K562 (cell line): ENCODE results near the gene TMEM38B. TPM values are rescaled to one million over a fixed set of nuclear protein-coding genes. Genes with fewer than 3 reads are reported as not detected.

Source experiments
- ATAC-seq: fragments of 200-7000 bp; cut with Tn5 transposase; 3 replicates; pipeline ENCODE4 v1.9.1; 2020; ENCODE audit warnings: moderate library complexity
- BruUV-seq: library from RNA; stranded (reverse); fragments of 400-500 nt; replicated peaks from 2 replicates; lab custom pipeline; 2021; lab: Mats Ljungman, UMichigan
- CTCF ChIA-PET: fragments of 300-600 bp; formaldehyde crosslinking; extraction: SDS; loops from one replicate; lab custom pipeline; 2021; ENCODE audit warnings: low intra/inter-chr PET ratio; lab: Yijun Ruan, JAX
- POLR2A ChIA-PET: fragments of 300-600, 350-650 bp; sonication (Branson Sonifier 250); formaldehyde crosslinking; extraction: SDS; loops from one replicate; lab custom pipeline; 2021; ENCODE audit warnings: antibody characterized with exemption, inconsistent platforms; lab: Yijun Ruan, JAX
- DNase-seq, 4 experiments: peaks; one replicate each; pipeline versions ENCODE4 v3.0.0 to v3.0.0-alpha.2; 2011 to 2018; ENCODE audit warnings: low spot score in 3 of 4, mixed read lengths in 3 of 4; ENCODE audit errors: extremely low read depth in 1 of 4
- FAIRE-seq: peaks from 2 replicates; lab custom pipeline; 2011; peaks lifted over from hg19 to GRCh38; lab: Jason Lieb, UNC
- H2AFZ ChIP-seq: 2 replicates; pipeline ENCODE4 v1.6.0; 2011; ENCODE audit warnings: low read depth, low read length, control low read depth, inconsistent platforms
- H3K27ac ChIP-seq: fragments of 200-600 bp; 3 replicates; pipeline ENCODE4 v1.8.0; 2011; ENCODE audit warnings: low read depth, mild to moderate bottlenecking, control low read depth, inconsistent platforms, low read length, moderate library complexity, mixed read lengths; ENCODE audit errors: extremely low read depth
- H3K27me3 ChIP-seq, 2 experiments: fragments of 300-600 bp in 1 of 2; 2 replicates in 1 of 2; 3 replicates in 1 of 2; pipeline versions ENCODE4 v1.6.0 to v1.8.0; 2011; ENCODE audit warnings: inconsistent platforms in 2 of 2, low read length in 2 of 2, mild to moderate bottlenecking in 1 of 2, mixed read lengths in 1 of 2, moderate library complexity in 1 of 2; ENCODE audit not compliant: control insufficient read depth in 2 of 2, insufficient read depth in 2 of 2
- H3K36me3 ChIP-seq: fragments of 300-600 bp; 3 replicates; pipeline ENCODE4 v1.8.0; 2011; ENCODE audit warnings: mild to moderate bottlenecking, low read length, inconsistent platforms; ENCODE audit not compliant: control insufficient read depth, insufficient read depth
- H3K4me1 ChIP-seq, 2 experiments: fragments of 200-600 bp in 1 of 2; replicated peaks in 1 of 2; 2 replicates in 1 of 2; 3 replicates in 1 of 2; pipeline versions ENCODE4 v1.5.1 to v1.8.0; 2011; ENCODE audit warnings: inconsistent platforms in 2 of 2, low read length in 2 of 2, mild to moderate bottlenecking in 1 of 2, mixed read lengths in 1 of 2, moderate library complexity in 1 of 2; ENCODE audit not compliant: control insufficient read depth in 2 of 2, insufficient read depth in 2 of 2
- H3K4me2 ChIP-seq: 2 replicates; pipeline ENCODE4 v1.6.1; 2011; ENCODE audit warnings: low read length, control low read depth, inconsistent platforms, mixed read lengths; ENCODE audit not compliant: insufficient read depth
- H3K4me3 ChIP-seq: fragments of 200-600 bp; sonication (generic), shearing (Covaris generic); 2 replicates; pipeline ENCODE4 v1.5.1; 2016; ENCODE audit warnings: control low read depth, inconsistent platforms
- H3K79me2 ChIP-seq: fragments of 200-600 bp; 3 replicates; pipeline ENCODE4 v1.8.0; 2011; ENCODE audit warnings: low read length, inconsistent platforms; ENCODE audit not compliant: control insufficient read depth, insufficient read depth
- H3K9ac ChIP-seq, 2 experiments: 2 replicates each; pipeline versions ENCODE4 v1.6.0 to v1.6.1; 2011; ENCODE audit warnings: low read depth in 2 of 2, low read length in 2 of 2, control low read depth in 1 of 2, inconsistent platforms in 1 of 2, mild to moderate bottlenecking in 1 of 2, mixed read lengths in 1 of 2; ENCODE audit not compliant: insufficient read depth in 1 of 2
- H3K9me1 ChIP-seq: one replicate; pipeline ENCODE4 v1.6.0; 2011; ENCODE audit warnings: inconsistent platforms, mild to moderate bottlenecking, low read length, moderate library complexity; ENCODE audit not compliant: control insufficient read depth, insufficient read depth
- H3K9me3 ChIP-seq: replicated peaks from 2 replicates; pipeline ENCODE4 v1.5.1; 2011; ENCODE audit warnings: low read depth, low read length, inconsistent platforms; ENCODE audit not compliant: control insufficient read depth, insufficient read depth
- H4K20me1 ChIP-seq: replicated peaks from 2 replicates; pipeline ENCODE4 v1.6.1; 2011; ENCODE audit warnings: low read length, inconsistent platforms, mixed read lengths; ENCODE audit not compliant: control insufficient read depth, insufficient read depth
- BHLHE40 ChIP-seq: IDR thresholded peaks from 2 replicates; pipeline ENCODE4 v1.6.1; 2011; ENCODE audit warnings: low read length, improper control_type of control experiment
- C11orf30 ChIP-seq: fragments of 450-650 bp; IDR thresholded peaks from 2 replicates; pipeline ENCODE4 v1.6.1; 2016; ENCODE audit warnings: low read depth, mild to moderate bottlenecking
- CXXC5 ChIP-seq: fragments of 250-450 bp; sonication (Bioruptor Pico); IDR thresholded peaks from 2 replicates; pipeline ENCODE4 v1.8.0; 2022; ENCODE audit warnings: inconsistent platforms, mild to moderate bottlenecking, moderate library complexity
- EHMT2 ChIP-seq: fragments of 450-650 bp; IDR thresholded peaks from 2 replicates; pipeline ENCODE4 v1.6.1; 2018; ENCODE audit warnings: antibody characterized with exemption
- FOXP1 ChIP-seq: sonication (generic); formaldehyde crosslinking; IDR thresholded peaks from 2 replicates; pipeline ENCODE4 v1.8.0; 2022; ENCODE audit warnings: mild to moderate bottlenecking, missing genetic modification reagents
- HDAC8 ChIP-seq: fragments of 450-650 bp; IDR thresholded peaks from 2 replicates; pipeline ENCODE4 v1.6.1; 2016; ENCODE audit warnings: mild to moderate bottlenecking, missing genetic modification characterization, moderate library complexity, missing compliant biosample characterization
- HNRNPLL ChIP-seq: fragments of 200-400 bp; formaldehyde crosslinking; IDR thresholded peaks from 2 replicates; pipeline ENCODE4 v1.6.1; 2017; ENCODE audit warnings: low read length, low read depth, mild to moderate bottlenecking; ENCODE audit not compliant: poor library complexity, severe bottlenecking
- KAT7 ChIP-seq: sonication (generic); formaldehyde crosslinking; IDR thresholded peaks from 2 replicates; pipeline ENCODE4 v1.8.0; 2022; ENCODE audit warnings: missing genetic modification reagents, mild to moderate bottlenecking, borderline replicate concordance
- MBD2 ChIP-seq: sonication (generic); IDR thresholded peaks from 2 replicates; pipeline ENCODE4 v1.6.1; 2016; ENCODE audit warnings: low read depth, borderline replicate concordance
- MCM7 ChIP-seq, 2 experiments: fragments of 450-650 bp; IDR thresholded peaks; 2 replicates each; pipeline ENCODE4 v1.6.1; 2016 to 2018
- NFIC ChIP-seq: fragments of 450-650 bp; IDR thresholded peaks from 2 replicates; pipeline ENCODE4 v1.6.1; 2017; ENCODE audit warnings: mild to moderate bottlenecking, inconsistent platforms
- NR2F6 ChIP-seq: fragments of 450-650 bp; formaldehyde crosslinking; IDR thresholded peaks from 2 replicates; pipeline ENCODE4 v1.4.0; 2020; ENCODE audit warnings: mild to moderate bottlenecking
- PCBP2 ChIP-seq: fragments of 200-400 bp; formaldehyde crosslinking; IDR thresholded peaks from 2 replicates; pipeline ENCODE4 v1.6.1; 2018; ENCODE audit warnings: low read length, low read depth, mild to moderate bottlenecking, moderate library complexity; ENCODE audit not compliant: poor library complexity, severe bottlenecking
- PPARD ChIP-seq: fragments of 250-450 bp; sonication (Bioruptor Pico); IDR thresholded peaks from 2 replicates; pipeline ENCODE4 v1.8.0; 2022; ENCODE audit warnings: inconsistent platforms, mild to moderate bottlenecking, moderate library complexity
- PYGO2 ChIP-seq: fragments of 450-650 bp; IDR thresholded peaks from 2 replicates; pipeline ENCODE4 v1.6.1; 2016; ENCODE audit warnings: mild to moderate bottlenecking, missing genetic modification characterization, moderate library complexity, missing compliant biosample characterization
- ZNF282 ChIP-seq: sonication (generic); formaldehyde crosslinking; IDR thresholded peaks from 2 replicates; pipeline ENCODE4 v1.8.1; 2023; ENCODE audit warnings: missing genetic modification reagents
- ZNF384 ChIP-seq: IDR thresholded peaks from 2 replicates; pipeline ENCODE4 v1.6.1; 2012; ENCODE audit warnings: low read depth, low read length, improper control_type of control experiment
- ZNF79 ChIP-seq: fragments of 250-450 bp; sonication (Bioruptor Pico); IDR thresholded peaks from 2 replicates; pipeline ENCODE4 v1.4.0; 2020; ENCODE audit warnings: low read depth, mild to moderate bottlenecking, moderate library complexity
- WGBS: fragments of 100-300 bp; shearing (Covaris generic); methylation state at CpG from one replicate; pipeline ENCODE4 v1.1.6; 2016; ENCODE audit warnings: low coverage, mixed read lengths; ENCODE audit not compliant: insufficient coverage; ENCODE audit errors: missing lambda C conversion rate; 5-methylcytosine and 5-hydroxymethylcytosine counted together
- in situ Hi-C: fragments of 300-500 bp; cut with MboI; formaldehyde crosslinking; loops from 4 replicates; pipeline ENCODE4 v1.15.0; 2018; ENCODE audit warnings: inconsistent platforms, mixed read lengths
- intact Hi-C: fragments of 100-400 bp; cut with micrococcal nuclease; formaldehyde crosslinking; loops from 2 replicates; pipeline ENCODE4 v1.14.2; 2022
- polyA plus RNA-seq, 8 experiments: library from polyadenylated mRNA; depleted of rRNA in 4 of 8; stranded (reverse) in 5 of 8; unstranded in 3 of 8; fragments of >200 nt; fragmentation: Nextera tagmentation in 2 of 8; fragmentation: Illumina TruSeq in 1 of 8; extraction: Ambion mirVana in 2 of 8; extraction: Trizol in 1 of 8; gene quantifications; 2 replicates each; pipeline versions ENCODE4 v1.2.1 to v1.2.3, GENCODE V29; 2011 to 2014; ENCODE audit warnings: inconsistent platforms in 1 of 8, missing spikeins in 1 of 8
- total RNA-seq, 7 experiments: library from RNA; depleted of rRNA in 6 of 7; stranded (reverse); fragments of >200 nt in 6 of 7; fragmentation: Illumina TruSeq in 2 of 7; extraction: Trizol in 2 of 7; gene quantifications; 2 replicates each; pipeline versions ENCODE4 v1.2.1 to v1.2.3, GENCODE V29; 2011 to 2021; ENCODE audit warnings: low replicate concordance in 1 of 7
- TF ChIP-seq, protein P1 (sequence below): fragments of 450-650 bp; IDR thresholded peaks from one replicate; pipeline ENCODE4 v1.6.1; 2018; ENCODE audit warnings: mild to moderate bottlenecking, moderate library complexity; ENCODE audit not compliant: partially characterized antibody
- TF ChIP-seq, protein P2 (sequence below): fragments of 250-450 bp; sonication (Bioruptor Pico); IDR thresholded peaks from 2 replicates; pipeline ENCODE4 v1.8.0; 2021; ENCODE audit warnings: moderate library complexity, mild to moderate bottlenecking, inconsistent platforms
- TF ChIP-seq, protein P3 (sequence below): fragments of 250-450 bp; sonication (Bioruptor Pico); IDR thresholded peaks from 2 replicates; pipeline ENCODE4 v1.5.0; 2021

The TMEM38B gene
- total and polyA plus RNA-seq, 9 of the 15 experiments (the other 6 are each of a cell fraction or from before 2014, with no cell fraction given): 26.0 to 57.5 (median 38.5) TPM

DNA sequence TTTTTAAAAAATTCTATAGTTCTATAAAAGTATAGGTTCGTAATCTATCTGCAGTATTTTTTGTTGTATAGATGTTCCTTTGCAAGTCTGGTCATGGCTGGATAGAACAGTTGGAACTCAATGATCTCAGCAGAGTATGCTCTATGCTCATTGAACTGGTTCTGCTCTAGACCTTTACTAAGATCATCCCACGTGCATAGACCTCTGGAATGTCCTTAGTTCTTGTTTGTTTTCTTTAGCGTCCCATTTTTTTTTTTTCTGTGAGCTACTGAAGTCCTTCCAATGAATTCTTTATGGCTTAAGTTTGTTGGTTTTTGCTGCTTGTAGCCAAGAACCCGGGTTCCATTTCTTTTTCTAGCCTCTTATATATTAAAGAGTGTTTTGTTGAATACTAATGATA, 3.5 kb downstream of the TMEM38B start:
- in situ Hi-C loops: no loop called here
- FAIRE-seq: peak; percentile 69
- Histone ChIP-seq H2AFZ (no peak overlapping the region), H3K4me2 (peak overlapping the region; percentile 7; the same call in 1 of the 2 replicates), H3K9me3 (no peaks in the 10 kb centered on the region), H3K27me3 (no peaks in the 10 kb centered on the region), H3K9ac (peak overlapping the region in 1 of 2 experiments; percentile 59; a peak in 2 of 4 replicates), H3K36me3 (peaks cover 5% of the 10 kb centered on the region; the same call in 1 of the 3 replicates), H3K4me1 (peaks cover 8 to 36% of the 10 kb centered on the region in 2 experiments; a peak in 4 of 5 replicates), H3K9me1 (no peaks in the 10 kb centered on the region), H3K4me3 (no peak overlapping the region), H4K20me1 (peaks cover 6% of the 10 kb centered on the region; the same call in 1 of the 2 replicates), H3K27ac (peak overlapping the region; percentile 51; the same call in 2 of the 3 replicates), H3K79me2 (peaks cover 82% of the 10 kb centered on the region)
- 5% methylated on average over 4 of the region's 4 CpGs for WGBS
- peak; percentile 53 for ATAC-seq
- ChIA-PET POLR2A (interaction anchor here (0.6 to 1.3 kb wide), 3 partner anchors 42 to 81 kb away, joined by 3 read pairs; no protein-coding TSS in a partner anchor), CTCF (no interaction called here)
- peak in 2 of 4 experiments; percentile 48 to 62 for DNase-seq
- intact Hi-C loops: no loop called here
- no TSS peak for BruUV-seq
- TF ChIP-seq ZNF79 (CRISPR knock-in tag) (no peak), C11orf30 (no peak), KAT7 (CRISPR knock-in tag) (no peak), ZNF384 (peak; percentile 68), MBD2 (no peak), PCBP2 (no peak), HNRNPLL (no peak), MCM7 (IDR thresholded peaks at IDR 0.05) (no peak), NFIC (no peak), CXXC5 (CRISPR knock-in tag) (no peak), FOXP1 (CRISPR knock-in tag) (no peak), BHLHE40 (peak; percentile 33; the same call in 1 of the 2 replicates), PYGO2 (tag) (no peak), HDAC8 (tag) (no peak), PPARD (CRISPR knock-in tag) (no peak), NR2F6 (CRISPR knock-in tag) (no peak), ZNF282 (no peak), EHMT2 (peak; percentile 70)
- TF ChIP-seq, protein P1, sequence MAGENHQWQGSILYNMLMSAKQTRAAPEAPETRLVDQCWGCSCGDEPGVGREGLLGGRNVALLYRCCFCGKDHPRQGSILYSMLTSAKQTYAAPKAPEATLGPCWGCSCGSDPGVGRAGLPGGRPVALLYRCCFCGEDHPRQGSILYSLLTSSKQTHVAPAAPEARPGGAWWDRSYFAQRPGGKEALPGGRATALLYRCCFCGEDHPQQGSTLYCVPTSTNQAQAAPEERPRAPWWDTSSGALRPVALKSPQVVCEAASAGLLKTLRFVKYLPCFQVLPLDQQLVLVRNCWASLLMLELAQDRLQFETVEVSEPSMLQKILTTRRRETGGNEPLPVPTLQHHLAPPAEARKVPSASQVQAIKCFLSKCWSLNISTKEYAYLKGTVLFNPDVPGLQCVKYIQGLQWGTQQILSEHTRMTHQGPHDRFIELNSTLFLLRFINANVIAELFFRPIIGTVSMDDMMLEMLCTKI: no peak
- TF ChIP-seq, protein P2, sequence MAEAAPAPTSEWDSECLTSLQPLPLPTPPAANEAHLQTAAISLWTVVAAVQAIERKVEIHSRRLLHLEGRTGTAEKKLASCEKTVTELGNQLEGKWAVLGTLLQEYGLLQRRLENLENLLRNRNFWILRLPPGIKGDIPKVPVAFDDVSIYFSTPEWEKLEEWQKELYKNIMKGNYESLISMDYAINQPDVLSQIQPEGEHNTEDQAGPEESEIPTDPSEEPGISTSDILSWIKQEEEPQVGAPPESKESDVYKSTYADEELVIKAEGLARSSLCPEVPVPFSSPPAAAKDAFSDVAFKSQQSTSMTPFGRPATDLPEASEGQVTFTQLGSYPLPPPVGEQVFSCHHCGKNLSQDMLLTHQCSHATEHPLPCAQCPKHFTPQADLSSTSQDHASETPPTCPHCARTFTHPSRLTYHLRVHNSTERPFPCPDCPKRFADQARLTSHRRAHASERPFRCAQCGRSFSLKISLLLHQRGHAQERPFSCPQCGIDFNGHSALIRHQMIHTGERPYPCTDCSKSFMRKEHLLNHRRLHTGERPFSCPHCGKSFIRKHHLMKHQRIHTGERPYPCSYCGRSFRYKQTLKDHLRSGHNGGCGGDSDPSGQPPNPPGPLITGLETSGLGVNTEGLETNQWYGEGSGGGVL (CRISPR knock-in tag): no peak
- TF ChIP-seq, protein P3, sequence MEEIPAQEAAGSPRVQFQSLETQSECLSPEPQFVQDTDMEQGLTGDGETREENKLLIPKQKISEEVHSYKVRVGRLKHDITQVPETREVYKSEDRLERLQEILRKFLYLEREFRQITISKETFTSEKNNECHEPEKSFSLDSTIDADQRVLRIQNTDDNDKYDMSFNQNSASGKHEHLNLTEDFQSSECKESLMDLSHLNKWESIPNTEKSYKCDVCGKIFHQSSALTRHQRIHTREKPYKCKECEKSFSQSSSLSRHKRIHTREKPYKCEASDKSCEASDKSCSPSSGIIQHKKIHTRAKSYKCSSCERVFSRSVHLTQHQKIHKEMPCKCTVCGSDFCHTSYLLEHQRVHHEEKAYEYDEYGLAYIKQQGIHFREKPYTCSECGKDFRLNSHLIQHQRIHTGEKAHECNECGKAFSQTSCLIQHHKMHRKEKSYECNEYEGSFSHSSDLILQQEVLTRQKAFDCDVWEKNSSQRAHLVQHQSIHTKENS: no peak
